Transverse colon (tissue), 4 donors: Measurements from ENCODE around the gene LCA5L.

Experiments
- CTCF ChIP-seq, 5 experiments: fragments of 200-600 bp in 3 of 5; fragments of 450-650 bp in 2 of 5; sonication (generic) in 3 of 5; IDR thresholded peaks; 1 replicate in 2 of 5; 2 replicates in 3 of 5; pipeline ENCODE4 v1.5.1; 2016 to 2017; ENCODE audit warnings: antibody characterized with exemption in 5 of 5, inconsistent platforms in 3 of 5, mild to moderate bottlenecking in 2 of 5, moderate library complexity in 1 of 5
- POLR2A ChIP-seq: fragments of 450-650 bp; IDR thresholded peaks from one replicate; pipeline ENCODE4 v1.6.1; 2016; ENCODE audit warnings: antibody characterized with exemption, mild to moderate bottlenecking, moderate library complexity
- POLR2AphosphoS5 ChIP-seq, 3 donors: sonication (generic); formaldehyde crosslinking; IDR thresholded peaks; one replicate each; pipeline ENCODE4 v1.6.1; 2016; ENCODE audit warnings: antibody characterized with exemption in 3 of 3

DNA sequence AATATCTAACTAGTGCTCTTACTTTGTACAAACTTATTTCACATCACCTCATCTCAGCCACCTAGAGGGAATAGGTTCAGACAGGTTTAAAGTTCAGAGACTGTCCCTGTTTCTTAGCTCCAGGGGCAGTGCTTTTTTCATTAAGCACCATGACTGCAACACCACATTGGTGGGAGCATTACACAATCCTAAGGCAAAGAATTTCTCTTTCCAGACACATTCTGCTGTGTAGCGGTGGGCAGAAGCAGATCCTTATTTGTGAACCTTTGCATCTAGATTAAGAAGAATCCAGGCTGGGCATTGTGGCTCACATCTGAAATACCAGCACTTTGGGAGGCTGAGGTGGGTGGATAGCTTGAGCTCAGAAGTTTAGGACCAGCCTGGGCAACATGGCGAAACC, 16.1 kb downstream of the LCA5L start:
- TF ChIP-seq POLR2A, result no peak
- no peak for TF ChIP-seq CTCF (IDR thresholded peaks at IDR 0.05)
- TF ChIP-seq POLR2AphosphoS5 (IDR thresholded peaks at IDR 0.05), result no peak
